Uterus (tissue), 2 donors: ENCODE measurements around the gene ARGLU1.

Source experiments
- POLR2A ChIP-seq, 2 donors: fragments of 450-650 bp; IDR thresholded peaks; one replicate each; pipeline ENCODE4 v1.6.1; 2016; ENCODE audit warnings: antibody characterized with exemption in 2 of 2, mild to moderate bottlenecking in 1 of 2, moderate library complexity in 1 of 2
- TF ChIP-seq, protein P1 (sequence below), 4 experiments: fragments of 200-600 bp in 2 of 4; fragments of 450-650 bp in 2 of 4; sonication (generic) in 2 of 4; IDR thresholded peaks; one replicate each; pipeline ENCODE4 v1.5.1; 2016 to 2019; ENCODE audit warnings: antibody characterized with exemption in 4 of 4, mild to moderate bottlenecking in 2 of 4, moderate library complexity in 1 of 4

DNA sequence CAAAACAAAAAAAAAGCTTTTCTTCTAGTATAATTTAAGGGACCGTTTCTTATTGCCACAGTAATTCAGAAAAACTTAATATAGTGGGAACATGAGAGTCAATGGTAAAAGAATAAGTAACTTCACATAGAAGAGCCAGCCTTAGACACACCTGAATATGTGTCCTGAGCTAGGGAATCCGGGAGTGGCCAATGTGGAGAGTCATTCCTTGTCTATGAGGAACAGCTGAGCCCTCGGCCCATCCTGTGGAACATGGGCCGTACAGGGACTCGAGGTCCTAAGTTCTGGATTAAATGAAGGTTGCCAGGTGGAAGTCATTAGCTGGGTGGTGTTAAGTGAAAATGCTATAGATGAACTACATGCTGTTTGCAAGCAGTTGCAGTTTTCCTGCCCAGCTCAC, 64.7 kb downstream of the ARGLU1 start:
- TF ChIP-seq, protein P1, sequence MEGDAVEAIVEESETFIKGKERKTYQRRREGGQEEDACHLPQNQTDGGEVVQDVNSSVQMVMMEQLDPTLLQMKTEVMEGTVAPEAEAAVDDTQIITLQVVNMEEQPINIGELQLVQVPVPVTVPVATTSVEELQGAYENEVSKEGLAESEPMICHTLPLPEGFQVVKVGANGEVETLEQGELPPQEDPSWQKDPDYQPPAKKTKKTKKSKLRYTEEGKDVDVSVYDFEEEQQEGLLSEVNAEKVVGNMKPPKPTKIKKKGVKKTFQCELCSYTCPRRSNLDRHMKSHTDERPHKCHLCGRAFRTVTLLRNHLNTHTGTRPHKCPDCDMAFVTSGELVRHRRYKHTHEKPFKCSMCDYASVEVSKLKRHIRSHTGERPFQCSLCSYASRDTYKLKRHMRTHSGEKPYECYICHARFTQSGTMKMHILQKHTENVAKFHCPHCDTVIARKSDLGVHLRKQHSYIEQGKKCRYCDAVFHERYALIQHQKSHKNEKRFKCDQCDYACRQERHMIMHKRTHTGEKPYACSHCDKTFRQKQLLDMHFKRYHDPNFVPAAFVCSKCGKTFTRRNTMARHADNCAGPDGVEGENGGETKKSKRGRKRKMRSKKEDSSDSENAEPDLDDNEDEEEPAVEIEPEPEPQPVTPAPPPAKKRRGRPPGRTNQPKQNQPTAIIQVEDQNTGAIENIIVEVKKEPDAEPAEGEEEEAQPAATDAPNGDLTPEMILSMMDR (IDR thresholded peaks at IDR 0.05), result no peak
- TF ChIP-seq POLR2A (IDR thresholded peaks at IDR 0.05), result no peak
